Suprapubic skin (tissue), 4 donors: Measurements from ENCODE around the gene SCGN. TPM values are rescaled to one million over a fixed set of nuclear protein-coding genes. Genes with fewer than 3 reads are reported as not detected.
A peak's percentile ranks its signal among the peaks of the same experiment; 100 is the strongest.

Source experiments
- DNase-seq, 2 donors: peaks; one replicate each; pipeline ENCODE4 v3.0.0-alpha.2; 2019; ENCODE audit warnings: low spot score in 2 of 2
- H3K27ac ChIP-seq: fragments of 200-600 bp; sonication (generic); one replicate; pipeline ENCODE4 v1.5.1; 2019
- H3K27me3 ChIP-seq: fragments of 200-600 bp; sonication (generic); one replicate; pipeline ENCODE4 v1.5.1; 2019
- H3K36me3 ChIP-seq: fragments of 200-600 bp; sonication (generic); one replicate; pipeline ENCODE4 v1.5.1; 2019
- H3K4me1 ChIP-seq: fragments of 200-600 bp; sonication (generic); one replicate; pipeline ENCODE4 v1.5.1; 2019
- H3K4me3 ChIP-seq: fragments of 200-600 bp; sonication (generic); one replicate; pipeline ENCODE4 v1.5.1; 2019; ENCODE audit warnings: mild to moderate bottlenecking
- H3K9me3 ChIP-seq: fragments of 200-600 bp; sonication (generic); one replicate; pipeline ENCODE4 v1.5.1; 2019
- CTCF ChIP-seq, 2 donors: fragments of 200-600 bp in 1 of 2; fragments of 450-650 bp in 1 of 2; sonication (generic) in 1 of 2; IDR thresholded peaks; one replicate each; pipeline ENCODE4 v1.5.1; 2016 to 2019; ENCODE audit warnings: antibody characterized with exemption in 2 of 2, mild to moderate bottlenecking in 1 of 2, moderate library complexity in 1 of 2
- EP300 ChIP-seq: sonication (generic); formaldehyde crosslinking; IDR thresholded peaks from one replicate; pipeline ENCODE4 v1.6.1; 2017; ENCODE audit warnings: antibody characterized with exemption
- POLR2A ChIP-seq, 2 donors: fragments of 450-650 bp; IDR thresholded peaks; one replicate each; pipeline ENCODE4 v1.6.1; 2017; ENCODE audit warnings: antibody characterized with exemption in 2 of 2, mild to moderate bottlenecking in 2 of 2, moderate library complexity in 2 of 2
- POLR2AphosphoS5 ChIP-seq, 3 donors: sonication (generic); formaldehyde crosslinking; IDR thresholded peaks; one replicate each; pipeline ENCODE4 v1.6.1; 2017; ENCODE audit warnings: antibody characterized with exemption in 3 of 3
- WGBS: methylation state at CpG from one replicate; pipeline ENCODE4 v1.1.5; 2018; 5-methylcytosine and 5-hydroxymethylcytosine counted together
- total RNA-seq, 4 donors: library from RNA; depleted of rRNA; stranded (reverse); fragments of >200 nt; gene quantifications; one replicate each; pipeline ENCODE4 v1.1.0, GENCODE V29; 2016

The SCGN gene
- total RNA-seq, 4 donors from 2014 or later, result 0.34 TPM; not detected in 3

GRCh38 chr6:25713824-25714223 lies 61.8 kb downstream of the SCGN start:
- Histone ChIP-seq H3K27ac (no peak overlapping the region), H3K4me3 (no peak overlapping the region), H3K27me3 (no peaks in the 10 kb centered on the region), H3K9me3 (no peaks in the 10 kb centered on the region), H3K36me3 (no peaks in the 10 kb centered on the region), H3K4me1 (no peaks in the 10 kb centered on the region)
- WGBS, result 75% methylated on average over 1 of the region's 1 CpG
- no peak for DNase-seq
- TF ChIP-seq CTCF (IDR thresholded peaks at IDR 0.05) (no peak), EP300 (no peak), POLR2AphosphoS5 (IDR thresholded peaks at IDR 0.05) (no peak), POLR2A (IDR thresholded peaks at IDR 0.05) (no peak)

GRCh38 chr6:25714765-25715164 lies 62.8 kb downstream of the SCGN start:
- no peaks in the 10 kb centered on the region for H3K4me1 ChIP-seq
- WGBS, result 26% methylated on average over 3 of the region's 3 CpGs
- TF ChIP-seq EP300 (no peak), POLR2AphosphoS5 (IDR thresholded peaks at IDR 0.05) (no peak), POLR2A (IDR thresholded peaks at IDR 0.05) (no peak), CTCF (IDR thresholded peaks at IDR 0.05) (no peak)
- H3K9me3 ChIP-seq, result no peaks in the 10 kb centered on the region
- DNase-seq, result no peak
- no peaks in the 10 kb centered on the region for H3K36me3 ChIP-seq
- H3K4me3 ChIP-seq, result no peak overlapping the region
- H3K27me3 ChIP-seq, result no peaks in the 10 kb centered on the region
- no peak overlapping the region for H3K27ac ChIP-seq

- no peaks in the 10 kb centered on the region for H3K27me3 ChIP-seq
Measured at GRCh38 chr6:25715794-25716193, 63.8 kb downstream of the SCGN start.

GRCh38 chr6:25717866-25718740 lies 66.1 kb downstream of the SCGN start:
- TF ChIP-seq CTCF (IDR thresholded peaks at IDR 0.05), result peak in 1 of 2 donors; percentile 43
- no peak for TF ChIP-seq POLR2A (IDR thresholded peaks at IDR 0.05)
- no peaks in the 10 kb centered on the region for H3K4me1 ChIP-seq
- no peaks in the 10 kb centered on the region for H3K27me3 ChIP-seq
- H3K27ac ChIP-seq, result no peak overlapping the region
- no peak for DNase-seq
- H3K36me3 ChIP-seq, result no peaks in the 10 kb centered on the region
- no peak overlapping the region for H3K4me3 ChIP-seq
- 52% methylated on average over 6 of the region's 6 CpGs for WGBS
- no peaks in the 10 kb centered on the region for H3K9me3 ChIP-seq

More at GRCh38 chr6:25715794-25716193, 63.8 kb downstream of the SCGN start:
- H3K4me1 ChIP-seq, result no peaks in the 10 kb centered on the region
- TF ChIP-seq POLR2AphosphoS5 (IDR thresholded peaks at IDR 0.05), result no peak
- no peak for TF ChIP-seq EP300
- no peak for TF ChIP-seq CTCF (IDR thresholded peaks at IDR 0.05)
- no peak for TF ChIP-seq POLR2A (IDR thresholded peaks at IDR 0.05)
- H3K9me3 ChIP-seq, result no peaks in the 10 kb centered on the region
- no peak for DNase-seq
- H3K4me3 ChIP-seq, result no peak overlapping the region
- H3K27ac ChIP-seq, result no peak overlapping the region
- no peaks in the 10 kb centered on the region for H3K36me3 ChIP-seq
- WGBS, result 90% methylated on average over 4 of the region's 4 CpGs

- Histone ChIP-seq H3K4me1 (no peaks in the 10 kb centered on the region), H3K27me3 (peaks cover 12% of the 10 kb centered on the region), H3K27ac (no peak overlapping the region), H3K36me3 (no peaks in the 10 kb centered on the region), H3K4me3 (no peak overlapping the region), H3K9me3 (no peaks in the 10 kb centered on the region)
- WGBS, result 93% methylated on average over 37 of the region's 37 CpGs
- no peak for DNase-seq
- TF ChIP-seq EP300, result no peak
- no peak for TF ChIP-seq POLR2A (IDR thresholded peaks at IDR 0.05)
- no peak for TF ChIP-seq CTCF (IDR thresholded peaks at IDR 0.05)
- TF ChIP-seq POLR2AphosphoS5 (IDR thresholded peaks at IDR 0.05), result no peak
Measured at GRCh38 chr6:25726122-25726911, 74.3 kb downstream of the SCGN start.
